Liver (tissue), 9 donors: ENCODE results near the gene CELA3B. TPM values are rescaled to one million over a fixed set of nuclear protein-coding genes. Genes with fewer than 3 reads are reported as not detected.
"Not testable (repeated sequence)": the region's sequence is repeated elsewhere in the genome, so short reads cannot be mapped to it uniquely, and the experiment has no call there.

Experiments used
- DNase-seq: peaks from one replicate; pipeline ENCODE4 v3.0.0-alpha.2; 2017; ENCODE audit warnings: low spot score
- H3K27ac ChIP-seq, 2 donors: one replicate each; pipeline ENCODE4 v1.7.0; 2013; ENCODE audit warnings: inconsistent platforms in 2 of 2, low read length in 2 of 2, control low read depth in 1 of 2, low read depth in 1 of 2, mild to moderate bottlenecking in 1 of 2
- H3K27me3 ChIP-seq, 4 donors: one replicate each; pipeline versions ENCODE4 v1.6.1 to v1.7.0; 2013; ENCODE audit warnings: low read length in 3 of 4, inconsistent platforms in 1 of 4, mild to moderate bottlenecking in 1 of 4, moderate library complexity in 1 of 4; ENCODE audit not compliant: control insufficient read depth in 4 of 4, insufficient read depth in 4 of 4
- H3K36me3 ChIP-seq, 4 donors: one replicate each; pipeline versions ENCODE4 v1.6.1 to v1.7.0; 2013; ENCODE audit warnings: low read length in 3 of 4, mild to moderate bottlenecking in 3 of 4, low read depth in 1 of 4, moderate library complexity in 1 of 4; ENCODE audit not compliant: control insufficient read depth in 4 of 4, insufficient read depth in 3 of 4
- H3K4me1 ChIP-seq, 4 donors: one replicate each; pipeline versions ENCODE4 v1.6.1 to v1.7.0; 2013; ENCODE audit warnings: low read length in 3 of 4, mild to moderate bottlenecking in 3 of 4, moderate library complexity in 1 of 4; ENCODE audit not compliant: control insufficient read depth in 4 of 4, insufficient read depth in 4 of 4
- H3K4me3 ChIP-seq, 3 donors: one replicate each; pipeline versions ENCODE4 v1.6.1 to v1.7.0; 2013; ENCODE audit warnings: low read length in 3 of 3, control low read depth in 1 of 3, low read depth in 1 of 3, mild to moderate bottlenecking in 1 of 3
- H3K9ac ChIP-seq, 2 donors: one replicate each; pipeline ENCODE4 v1.7.0; 2013; ENCODE audit warnings: low read length in 2 of 2, mild to moderate bottlenecking in 2 of 2, moderate library complexity in 2 of 2, control low read depth in 1 of 2, low read depth in 1 of 2
- H3K9me3 ChIP-seq, 4 donors: one replicate each; pipeline versions ENCODE4 v1.6.1 to v1.7.0; 2013; ENCODE audit warnings: low read length in 3 of 4; ENCODE audit not compliant: control insufficient read depth in 4 of 4
- JUND ChIP-seq, 2 donors: IDR thresholded peaks; 2 replicates each; pipeline ENCODE4 v1.6.1; 2016; ENCODE audit warnings: antibody characterized with exemption in 2 of 2
- NR2F2 ChIP-seq: IDR thresholded peaks from 2 replicates; pipeline ENCODE4 v1.6.1; 2016; ENCODE audit warnings: antibody characterized with exemption
- RXRA ChIP-seq, 2 donors: IDR thresholded peaks; 2 replicates each; pipeline ENCODE4 v1.6.1; 2017 to 2018; ENCODE audit warnings: antibody characterized with exemption in 2 of 2, mild to moderate bottlenecking in 1 of 2
- SP1 ChIP-seq: IDR thresholded peaks from 2 replicates; pipeline ENCODE4 v1.6.1; 2018; ENCODE audit warnings: antibody characterized with exemption, mild to moderate bottlenecking
- YY1 ChIP-seq: IDR thresholded peaks from 2 replicates; pipeline ENCODE4 v1.6.1; 2016; ENCODE audit warnings: antibody characterized with exemption, mild to moderate bottlenecking
- WGBS: extraction: QIAGEN DNeasy Blood & Tissue Kit; methylation state at CpG from one replicate; pipeline ENCODE4 v1.1.7; 2013; 5-methylcytosine and 5-hydroxymethylcytosine counted together
- polyA plus RNA-seq, 2 donors: library from polyadenylated mRNA; stranded (reverse) in 1 of 2; unstranded in 1 of 2; fragments of 200-250 nt in 1 of 2; fragments of >200 nt in 1 of 2; fragmentation: Nextera tagmentation in 1 of 2; extraction: Ambion mirVana in 1 of 2; gene quantifications; one replicate each; pipeline versions ENCODE4 v1.2.1 to v1.2.3, GENCODE V29; 2013 to 2015
- total RNA-seq, 2 donors: library from RNA; depleted of rRNA; stranded (reverse); fragments of >200 nt; gene quantifications; one replicate each; pipeline ENCODE4 v1.2.3, GENCODE V29; 2014
- donor health status: healthy.
- donor health status: healthy.
- donor health status: healthy.
- donor health status: healthy.
- donor health status: healthy.

CELA3B gene
- total and polyA plus RNA-seq, 4 donors = not detected

- DNase-seq, H3K27me3 ChIP-seq, H3K4me3 ChIP-seq, H3K4me1 ChIP-seq, H3K36me3 ChIP-seq, H3K9ac ChIP-seq, H3K9me3 ChIP-seq: not testable (repeated sequence)
- WGBS = 17% methylated on average over 2 of the region's 2 CpGs
- H3K27ac ChIP-seq = peak overlapping the region in 1 of 2 donors; percentile 35
- peak; percentile 7 for TF ChIP-seq SP1
- peak in 1 of 2 donors; percentile 30 for TF ChIP-seq JUND (IDR thresholded peaks at IDR 0.05)
Measured at GRCh38 chr1:21972973-21973441, 3.8 kb upstream of the CELA3B start.

- H3K4me1 ChIP-seq, DNase-seq, H3K4me3 ChIP-seq, H3K36me3 ChIP-seq, H3K27me3 ChIP-seq, H3K9me3 ChIP-seq, H3K9ac ChIP-seq, H3K27ac ChIP-seq: not testable (repeated sequence)
- WGBS = 97% methylated on average over 8 of the region's 8 CpGs
Measured at GRCh38 chr1:21973948-21974347, 2.9 kb upstream of the CELA3B start.

- not testable (repeated sequence) for DNase-seq, H3K36me3 ChIP-seq, H3K4me1 ChIP-seq, H3K9ac ChIP-seq, H3K27me3 ChIP-seq, H3K27ac ChIP-seq, H3K4me3 ChIP-seq, H3K9me3 ChIP-seq
- TF ChIP-seq YY1 = peak; percentile 21
- TF ChIP-seq SP1 = peak; percentile 24
- TF ChIP-seq RXRA (IDR thresholded peaks at IDR 0.05) = peak; percentile 39 to 54
- peak; percentile 8 for TF ChIP-seq NR2F2
- 46% methylated on average over 6 of the region's 6 CpGs for WGBS
Measured at GRCh38 chr1:21974699-21975098, 2.1 kb upstream of the CELA3B start.

DNA sequence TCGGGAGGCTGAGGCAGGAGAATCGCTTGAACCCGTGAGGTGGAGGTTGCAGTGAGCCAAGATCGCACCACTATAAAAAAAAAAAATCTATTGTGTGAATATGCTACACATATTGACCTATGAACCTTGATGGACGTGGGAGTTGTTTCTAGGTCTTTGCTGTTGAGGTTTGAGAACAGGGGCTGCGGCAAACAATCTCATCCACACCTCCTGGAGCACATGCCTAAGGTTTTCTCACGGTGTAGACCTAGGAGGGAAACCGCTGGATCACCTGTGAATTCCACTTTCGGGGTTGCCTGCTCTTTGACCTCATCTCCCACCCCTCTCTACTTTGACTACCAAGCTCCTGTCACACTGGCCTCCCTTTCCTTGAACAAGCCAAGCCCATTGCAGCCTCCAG is 1.5 kb upstream of the CELA3B start:
- not testable (repeated sequence) for H3K27ac ChIP-seq, H3K27me3 ChIP-seq, H3K9ac ChIP-seq, H3K4me3 ChIP-seq, H3K4me1 ChIP-seq, DNase-seq, H3K9me3 ChIP-seq, H3K36me3 ChIP-seq
- 94% methylated on average over 9 of the region's 9 CpGs for WGBS

DNA sequence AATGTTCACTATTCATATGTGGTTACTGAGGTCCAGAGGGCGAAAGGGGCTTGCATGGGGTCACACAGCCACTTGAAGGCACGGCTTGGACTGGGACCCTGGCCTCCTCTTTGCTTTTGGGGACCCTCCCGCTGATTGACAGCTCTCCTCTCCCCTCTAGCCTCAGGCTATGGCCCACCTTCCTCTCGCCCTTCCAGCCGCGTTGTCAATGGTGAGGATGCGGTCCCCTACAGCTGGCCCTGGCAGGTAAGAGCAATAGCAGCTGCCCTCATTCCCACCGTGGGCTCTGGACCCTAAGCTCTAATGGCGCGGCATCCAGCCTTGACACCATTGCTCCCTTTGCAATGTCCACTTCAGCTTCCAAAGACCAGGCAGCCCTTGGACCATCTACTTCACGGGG is 1.4 kb downstream of the CELA3B start:
- H3K27ac ChIP-seq, H3K4me1 ChIP-seq, H3K27me3 ChIP-seq, H3K4me3 ChIP-seq, DNase-seq, H3K9me3 ChIP-seq, H3K9ac ChIP-seq, H3K36me3 ChIP-seq: not testable (repeated sequence)
- 93% methylated on average over 11 of the region's 11 CpGs for WGBS

DNA sequence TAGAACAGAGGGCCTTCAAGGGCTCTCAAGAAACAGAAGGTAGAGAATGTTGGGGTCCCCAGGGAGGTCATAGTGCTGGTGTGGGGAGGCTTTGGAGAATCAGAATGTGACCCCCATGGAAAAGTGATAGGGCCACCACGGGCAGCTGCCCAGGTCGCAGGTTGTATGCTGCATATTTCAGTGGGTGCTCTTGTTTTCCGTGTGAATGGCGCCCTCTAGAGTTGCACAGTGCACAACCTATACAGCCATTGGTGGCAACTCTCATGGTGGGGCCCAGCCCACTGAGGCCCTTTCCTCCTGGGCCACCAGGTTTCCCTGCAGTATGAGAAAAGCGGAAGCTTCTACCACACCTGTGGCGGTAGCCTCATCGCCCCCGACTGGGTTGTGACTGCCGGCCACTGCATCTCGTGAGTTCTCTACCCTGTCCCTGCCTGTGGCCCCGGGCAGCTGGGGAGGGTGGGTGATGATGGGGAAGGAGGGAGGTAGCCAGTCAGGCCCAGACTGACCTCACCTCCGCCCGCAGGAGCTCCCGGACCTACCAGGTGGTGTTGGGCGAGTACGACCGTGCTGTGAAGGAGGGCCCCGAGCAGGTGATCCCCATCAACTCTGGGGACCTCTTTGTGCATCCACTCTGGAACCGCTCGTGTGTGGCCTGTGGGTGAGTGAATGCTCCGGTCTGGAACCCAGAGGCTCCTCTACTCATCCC is 3.8 kb downstream of the CELA3B start:
- WGBS = 75% methylated on average over 19 of the region's 21 CpGs
- not testable (repeated sequence) for H3K9me3 ChIP-seq, H3K36me3 ChIP-seq, DNase-seq, H3K27me3 ChIP-seq, H3K9ac ChIP-seq, H3K27ac ChIP-seq, H3K4me1 ChIP-seq, H3K4me3 ChIP-seq

DNA sequence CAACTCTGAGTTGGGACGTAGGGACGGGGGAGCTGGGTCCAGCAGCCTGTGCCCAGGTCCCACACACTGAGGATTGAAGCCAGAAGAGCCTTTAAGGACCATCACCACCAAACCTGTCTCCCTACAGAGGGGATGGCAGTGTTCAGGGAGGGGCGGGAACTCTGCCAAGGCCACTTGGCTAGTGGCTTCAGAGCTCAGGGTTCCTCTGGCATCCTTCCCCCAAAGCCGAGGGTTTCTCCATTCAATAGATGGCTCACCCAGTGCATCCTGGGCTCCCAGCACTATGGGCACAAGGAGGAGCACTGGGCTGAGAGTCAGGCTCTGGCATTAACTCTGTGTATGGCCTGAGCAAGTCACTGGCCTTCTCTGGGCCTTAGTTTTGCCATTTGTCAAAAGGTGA is 4.4 kb downstream of the CELA3B start:
- not testable (repeated sequence) for DNase-seq, H3K9me3 ChIP-seq

GRCh38 chr1:21982122-21982521 is 5.3 kb downstream of the CELA3B start:
- DNase-seq, H3K27me3 ChIP-seq: not testable (repeated sequence)

More for the DNA sequence above, 4.4 kb downstream of the CELA3B start:
- H3K27ac ChIP-seq, H3K4me3 ChIP-seq, H3K4me1 ChIP-seq, H3K27me3 ChIP-seq, H3K36me3 ChIP-seq, H3K9ac ChIP-seq: not testable (repeated sequence)
- 52% methylated on average over 2 of the region's 4 CpGs for WGBS

More at GRCh38 chr1:21982122-21982521, 5.3 kb downstream of the CELA3B start:
- WGBS = 85% methylated on average over 6 of the region's 6 CpGs
- not testable (repeated sequence) for H3K36me3 ChIP-seq, H3K9ac ChIP-seq, H3K4me3 ChIP-seq, H3K9me3 ChIP-seq, H3K27ac ChIP-seq, H3K4me1 ChIP-seq
